Testis (tissue), 3 donors: ENCODE results near the gene NOTUM. TPM values are rescaled to one million over a fixed set of nuclear protein-coding genes. Genes with fewer than 3 reads are reported as not detected.

Experiments used
- DNase-seq: peaks from one replicate; pipeline ENCODE4 v3.0.0-alpha.2; 2019
- H3K27ac ChIP-seq, 2 donors: fragments of 200-600 bp; sonication (generic); one replicate each; pipeline ENCODE4 v1.5.1; 2019
- H3K27me3 ChIP-seq: fragments of 200-600 bp; sonication (generic); one replicate; pipeline ENCODE4 v1.5.1; 2019
- H3K36me3 ChIP-seq: fragments of 200-600 bp; sonication (generic); one replicate; pipeline ENCODE4 v1.5.1; 2017; ENCODE audit warnings: low read depth; ENCODE audit errors: missing control alignments
- H3K4me1 ChIP-seq: fragments of 200-600 bp; sonication (generic); one replicate; pipeline ENCODE4 v1.5.1; 2019
- H3K4me3 ChIP-seq, 2 donors: fragments of 200-600 bp; sonication (generic); one replicate each; pipeline ENCODE4 v1.5.1; 2017 to 2019
- H3K9me3 ChIP-seq: fragments of 200-600 bp; sonication (generic); one replicate; pipeline ENCODE4 v1.5.1; 2017
- CTCF ChIP-seq, 3 experiments: fragments of 450-650 bp in 2 of 3; fragments of 200-600 bp in 1 of 3; sonication (generic) in 1 of 3; IDR thresholded peaks; one replicate each; pipeline ENCODE4 v1.5.1; 2016 to 2019; ENCODE audit warnings: antibody characterized with exemption in 3 of 3, mild to moderate bottlenecking in 2 of 3, moderate library complexity in 1 of 3
- POLR2A ChIP-seq: fragments of 450-650 bp; IDR thresholded peaks from one replicate; pipeline ENCODE4 v1.6.1; 2017; ENCODE audit warnings: antibody characterized with exemption, mild to moderate bottlenecking, moderate library complexity
- WGBS, 2 donors: methylation state at CpG; one replicate each; pipeline ENCODE4 v1.1.5; 2018; 5-methylcytosine and 5-hydroxymethylcytosine counted together
- intact Hi-C: fragments of 100-400 bp; cut with DNase I; formaldehyde crosslinking; loops from one replicate; pipeline ENCODE4 v1.15.1; 2023; ENCODE audit warnings: low total_unique reads
- polyA plus RNA-seq: library from polyadenylated mRNA; stranded (reverse); fragments of 350-450 nt; fragmentation: Illumina TruSeq; extraction: RNeasy Lipid Tissue Mini Kit (QIAGEN cat#74804); gene quantifications from one replicate; pipeline ENCODE4 v1.2.3, GENCODE V29; 2014; ENCODE audit warnings: low read depth, low replicate concordance; ENCODE audit not compliant: insufficient read depth
- total RNA-seq, 2 donors: library from RNA; depleted of rRNA; stranded (reverse); fragments of >200 nt; gene quantifications; one replicate each; pipeline ENCODE4 v1.2.3, GENCODE V29; 2016

Gene NOTUM
- total and polyA plus RNA-seq, 3 donors from 2014 or later, result 5.1 to 13.2 (median 9.5) TPM

- no peak for DNase-seq
- intact Hi-C loops, result no loop called here
- Histone ChIP-seq H3K27me3 (no peaks in the 10 kb centered on the region), H3K27ac (no peak overlapping the region), H3K4me3 (no peak overlapping the region), H3K9me3 (no peaks in the 10 kb centered on the region), H3K4me1 (peaks cover 17% of the 10 kb centered on the region), H3K36me3 (no peaks in the 10 kb centered on the region)
- 65 to 73% methylated on average over 7 of the region's 7 CpGs for WGBS, 2 donors
- TF ChIP-seq CTCF (IDR thresholded peaks at IDR 0.05) (no peak), POLR2A (no peak)
These were observed 7.4 kb upstream of the NOTUM start for GRCh38 chr17:81968396-81968745.

GRCh38 chr17:81967533-81968395 is 6.8 kb upstream of the NOTUM start:
- 13 to 21% methylated on average over 23 to 34 of the region's 36 CpGs for WGBS, 2 donors
- Histone ChIP-seq H3K27me3 (no peaks in the 10 kb centered on the region), H3K4me1 (peaks cover 17% of the 10 kb centered on the region), H3K9me3 (no peaks in the 10 kb centered on the region), H3K4me3 (no peak overlapping the region), H3K27ac (no peak overlapping the region), H3K36me3 (no peaks in the 10 kb centered on the region)
- DNase-seq, result peak; percentile 84
- TF ChIP-seq POLR2A (no peak), CTCF (IDR thresholded peaks at IDR 0.05) (no peak)
- intact Hi-C loops, result no loop called here

DNA sequence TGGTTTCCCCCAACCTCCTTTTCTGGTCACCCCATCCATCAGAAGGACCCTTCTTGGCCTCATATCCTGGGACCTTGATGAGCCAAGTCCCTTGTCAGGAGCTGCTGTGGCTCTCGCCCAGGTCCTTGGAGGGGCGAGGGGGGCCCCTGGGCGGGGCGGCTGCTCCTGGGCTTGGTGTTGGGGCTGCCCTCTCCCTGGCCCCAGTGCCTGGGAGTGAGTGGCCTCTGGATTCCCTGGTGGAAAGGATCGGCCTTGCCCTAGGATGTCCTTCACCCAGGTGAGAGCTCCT is 6.2 kb upstream of the NOTUM start:
- no peaks in the 10 kb centered on the region for H3K9me3 ChIP-seq
- H3K4me1 ChIP-seq, result peaks cover 17% of the 10 kb centered on the region
- H3K27ac ChIP-seq, result no peak overlapping the region
- intact Hi-C loops, result no loop called here
- DNase-seq, result no peak
- no peaks in the 10 kb centered on the region for H3K36me3 ChIP-seq
- 29 to 45% methylated on average over 1 to 5 of the region's 5 CpGs for WGBS, 2 donors
- H3K27me3 ChIP-seq, result no peaks in the 10 kb centered on the region
- TF ChIP-seq POLR2A (no peak), CTCF (IDR thresholded peaks at IDR 0.05) (no peak)
- no peak overlapping the region for H3K4me3 ChIP-seq

- no peaks in the 10 kb centered on the region for H3K36me3 ChIP-seq
- 33% methylated on average over 15 to 39 of the region's 41 CpGs for WGBS, 2 donors
- H3K27me3 ChIP-seq, result no peaks in the 10 kb centered on the region
- peak; percentile 51 for DNase-seq
- TF ChIP-seq POLR2A (no peak), CTCF (IDR thresholded peaks at IDR 0.05) (no peak)
- H3K4me1 ChIP-seq, result peaks cover 17% of the 10 kb centered on the region
- H3K9me3 ChIP-seq, result no peaks in the 10 kb centered on the region
- H3K27ac ChIP-seq, result no peak overlapping the region
- intact Hi-C loops, result no loop called here
- no peak overlapping the region for H3K4me3 ChIP-seq
These were observed 5.6 kb upstream of the NOTUM start for GRCh38 chr17:81966343-81967243.
